HuH-7 (cell line): Measurements from ENCODE around the gene C2orf42.
"Not testable (repeated sequence)": the region's sequence is repeated elsewhere in the genome, so short reads cannot be mapped to it uniquely, and the experiment has no call there.

Experiments used
- DNase-seq: peaks from one replicate; pipeline ENCODE4 v3.0.0; 2011; ENCODE audit warnings: low spot score

C2orf42 gene

DNA sequence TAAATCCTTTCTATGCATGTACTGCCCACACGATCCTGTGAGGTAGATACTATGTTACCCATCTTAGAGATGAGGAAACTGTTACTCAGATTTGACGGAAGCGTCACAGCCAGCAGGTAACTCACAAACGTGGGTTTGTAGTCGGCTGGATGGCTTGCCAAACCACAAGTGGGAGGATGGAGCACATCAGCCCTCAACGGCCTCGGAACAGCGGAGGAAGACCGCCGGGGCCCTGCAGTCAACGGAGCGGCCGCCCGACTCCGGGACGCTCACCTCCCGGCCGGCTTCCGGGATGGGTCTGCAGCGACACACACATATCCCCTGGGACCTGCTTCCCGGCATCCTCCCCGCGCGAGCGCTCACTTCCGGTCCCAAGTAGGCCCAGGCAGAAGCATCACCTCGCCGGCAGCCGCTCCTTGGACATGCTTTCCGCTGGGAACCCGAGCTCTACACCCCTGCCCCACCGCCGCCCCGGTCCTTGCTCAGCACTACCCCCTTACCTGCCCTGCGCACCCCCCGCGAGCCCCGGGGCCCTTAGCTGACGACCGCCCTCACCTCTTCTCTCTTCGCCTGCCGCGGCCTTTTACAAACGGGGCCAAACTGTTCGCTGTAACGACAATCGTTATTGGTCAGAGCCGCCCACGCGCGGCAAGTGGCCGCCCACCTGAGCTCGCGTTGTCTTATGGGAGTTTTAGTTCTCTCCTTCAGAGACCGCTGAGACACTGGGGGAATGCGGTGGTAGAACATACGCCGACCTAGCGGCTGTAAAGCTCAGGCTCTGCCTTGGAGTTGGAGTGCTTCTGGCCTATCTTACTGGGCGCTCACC is at the start of gene C2orf42:
Gene C2orf42 (minus strand): TSS at position 602 of the 826 bp plus-strand sequence. CDS start 9,034 bp downstream, outside the sequence.
- DNase-seq, result peak; percentile 93

DNA sequence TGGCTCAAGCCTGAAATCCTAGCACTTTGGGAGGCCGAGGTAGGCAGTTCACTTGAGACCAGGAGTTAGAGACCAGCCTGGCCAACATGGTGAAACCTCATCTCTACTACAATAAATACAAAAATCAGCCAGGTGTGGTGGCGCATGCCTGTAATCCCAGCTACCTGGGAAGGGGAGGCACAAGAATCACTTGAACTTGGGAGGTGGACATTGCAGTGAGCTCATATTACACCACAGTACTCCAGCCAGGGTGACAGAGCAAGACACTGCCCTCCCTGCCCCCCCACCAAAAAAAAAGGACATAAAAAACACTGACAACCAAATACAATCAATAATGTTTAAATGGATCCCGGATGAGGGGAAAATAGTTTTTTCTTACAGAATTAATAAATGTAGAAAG is 49.8 kb upstream of the C2orf42 start:
- no peak for DNase-seq

DNA sequence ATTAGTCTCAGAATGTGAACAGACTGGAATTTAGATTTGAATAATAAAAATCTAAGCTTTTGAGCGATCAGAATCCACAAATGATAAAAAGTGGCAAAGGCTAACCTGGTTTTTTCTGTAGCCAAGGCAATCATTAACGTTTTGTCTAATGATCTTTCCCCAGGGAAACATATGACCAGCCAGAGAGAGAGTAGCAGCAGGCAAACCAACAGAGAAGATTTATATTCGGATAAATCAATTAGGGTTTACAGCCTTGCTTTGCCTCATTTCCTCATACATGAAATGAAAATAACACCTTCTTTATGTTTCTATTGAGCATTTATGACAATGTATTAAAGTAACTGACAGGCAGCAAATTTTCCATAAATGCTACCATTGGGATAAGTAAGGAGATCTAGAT is 43.1 kb upstream of the C2orf42 start:
- no peak for DNase-seq

DNA sequence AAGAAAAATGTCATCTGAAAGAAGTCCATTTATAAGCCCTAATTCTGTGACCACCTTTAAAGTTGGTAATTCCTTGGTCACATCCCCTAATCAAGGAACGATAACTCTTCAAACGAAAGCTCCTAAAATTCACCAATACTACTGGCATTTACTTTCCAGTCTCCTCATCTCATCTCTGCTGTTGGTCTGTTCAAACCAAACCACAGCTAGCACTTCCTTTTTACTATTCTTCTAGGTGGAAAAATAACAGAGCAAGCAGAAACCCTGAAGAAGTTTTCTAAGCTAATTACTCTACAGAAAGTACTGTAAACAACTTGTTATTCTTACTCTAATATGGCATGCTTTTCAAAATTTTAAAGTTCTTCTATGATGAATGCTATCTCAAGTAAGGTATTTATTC is 36.0 kb upstream of the C2orf42 start:
- no peak for DNase-seq

DNA sequence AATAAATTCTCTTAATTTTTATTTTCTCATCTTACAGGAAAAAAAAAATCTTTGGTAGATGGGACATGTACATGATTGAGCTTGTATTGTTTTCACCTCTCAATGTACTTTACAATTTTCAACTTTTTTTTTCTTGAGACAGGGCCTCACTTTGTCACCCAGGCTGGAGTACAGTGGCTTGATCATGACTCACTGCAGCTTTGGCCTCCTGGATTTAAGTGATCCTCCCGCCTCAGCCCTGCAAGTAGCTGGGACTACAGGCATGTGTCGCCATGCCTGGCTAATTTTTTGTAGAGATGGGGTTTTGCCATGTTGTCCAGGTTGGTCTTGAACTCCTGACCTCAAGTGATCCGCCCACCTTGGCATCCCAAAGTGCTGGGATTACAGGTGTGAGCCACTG is 32.5 kb upstream of the C2orf42 start:
- DNase-seq, result not testable (repeated sequence)

DNA sequence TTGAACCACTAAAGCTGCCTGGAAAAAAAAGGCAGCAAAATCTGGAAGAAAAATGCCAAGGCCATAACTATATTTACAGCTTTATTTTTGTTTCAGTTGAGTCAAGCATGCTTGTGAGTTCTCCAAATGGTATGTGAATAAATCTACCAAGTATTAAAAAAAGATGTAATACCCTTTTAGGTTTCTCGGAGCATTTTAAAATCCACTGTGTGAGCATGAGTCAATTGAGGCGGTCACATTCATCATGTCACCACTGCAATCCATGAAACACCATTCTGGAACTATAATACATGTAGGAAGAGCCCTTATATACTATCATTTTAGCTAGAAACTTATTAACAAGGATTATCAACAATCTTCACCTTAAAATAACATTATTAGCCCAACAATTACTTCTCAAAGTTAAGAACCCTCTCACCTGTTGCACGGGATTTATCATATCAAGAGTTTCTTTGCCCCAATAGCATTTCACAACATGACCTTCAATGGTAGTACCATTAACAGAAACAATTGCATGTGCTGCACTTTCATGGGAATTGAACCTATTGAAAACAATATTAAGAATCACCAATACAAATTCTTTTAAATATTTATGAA is 24.2 kb upstream of the C2orf42 start:
- DNase-seq, result no peak

DNA sequence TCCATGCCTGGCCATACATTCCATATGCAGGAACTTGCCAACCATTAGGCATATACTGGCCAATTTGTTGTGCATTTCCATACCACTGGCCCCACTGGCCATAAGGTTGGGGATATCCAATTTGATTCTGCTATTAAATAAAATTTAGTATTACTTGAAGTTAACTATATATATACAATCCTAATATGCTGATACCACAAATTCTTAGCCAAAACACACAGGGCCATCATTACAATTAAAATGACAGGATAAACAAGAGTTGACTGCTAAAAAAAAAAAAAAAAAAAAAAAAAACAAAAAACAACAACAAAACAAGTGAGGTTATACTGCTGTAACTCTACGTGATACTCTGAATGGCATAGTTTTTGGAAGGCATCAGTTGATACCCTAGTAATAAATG is 23.5 kb upstream of the C2orf42 start:
- no peak for DNase-seq

DNA sequence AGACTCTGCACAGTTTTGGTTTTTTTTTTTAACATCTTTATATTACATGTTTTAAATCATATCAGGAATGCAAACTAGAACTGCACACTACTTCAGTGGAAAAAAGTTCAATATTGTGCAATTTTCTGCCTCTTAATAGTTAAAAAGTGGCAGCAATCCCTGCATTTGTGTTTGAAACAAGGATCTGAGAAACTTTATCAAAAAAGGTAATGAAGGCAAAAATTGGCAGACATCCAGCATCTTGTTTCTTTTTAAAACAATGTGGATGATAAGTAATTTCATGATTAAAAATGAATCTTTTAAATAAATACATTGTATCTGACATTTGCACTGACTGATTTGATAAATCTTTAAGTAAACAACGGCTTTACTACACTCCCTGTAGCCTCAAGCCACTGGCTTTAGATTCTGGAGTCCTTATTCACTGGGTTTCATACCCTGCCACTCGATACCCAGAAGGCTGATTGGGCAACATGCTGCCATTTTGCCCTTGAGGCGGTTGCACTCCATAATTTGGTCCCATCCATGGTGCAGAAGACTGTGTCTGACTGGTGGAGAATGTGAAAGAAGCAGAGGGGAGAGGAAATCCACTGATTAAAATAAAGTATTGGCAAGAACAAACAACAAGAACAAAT is 21.6 kb upstream of the C2orf42 start:
- DNase-seq, result no peak

DNA sequence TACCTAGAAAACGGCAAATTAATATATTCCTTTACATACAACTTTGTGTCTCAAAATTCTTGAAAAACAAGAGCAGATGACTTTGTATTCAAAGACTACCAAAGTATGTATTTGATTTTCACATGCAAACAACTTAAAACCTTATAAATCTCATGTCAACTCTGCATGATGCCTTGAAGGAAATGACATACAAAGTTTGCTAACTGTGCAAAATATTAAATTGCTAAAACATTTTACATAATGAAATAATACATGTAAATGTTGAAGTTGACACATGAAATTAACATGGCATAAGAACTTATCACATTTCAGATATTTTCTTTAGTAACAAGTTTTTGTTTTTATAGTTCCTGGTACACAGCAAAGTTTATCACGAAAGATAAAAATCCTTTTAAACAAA is 20.8 kb upstream of the C2orf42 start:
- DNase-seq, result no peak

DNA sequence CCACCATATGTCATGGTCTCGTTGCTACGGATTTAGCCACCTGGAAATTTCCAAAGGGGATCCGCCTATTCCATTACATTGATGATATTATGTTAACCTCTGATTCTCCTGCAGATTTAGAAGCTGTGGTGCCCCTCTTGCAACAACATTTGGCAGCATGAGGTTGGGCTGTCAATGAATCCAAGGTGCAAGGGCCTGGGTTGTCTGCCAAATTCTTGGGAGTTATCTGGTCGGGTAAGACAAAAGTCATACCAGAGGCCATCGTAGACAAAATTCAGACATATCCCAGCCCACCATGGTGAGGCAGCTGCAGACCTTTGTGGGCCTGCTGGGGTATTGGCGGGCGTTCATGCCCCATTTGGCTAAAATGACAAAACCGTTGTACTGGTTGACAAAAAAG is 13.6 kb upstream of the C2orf42 start:
- DNase-seq, result no peak

DNA sequence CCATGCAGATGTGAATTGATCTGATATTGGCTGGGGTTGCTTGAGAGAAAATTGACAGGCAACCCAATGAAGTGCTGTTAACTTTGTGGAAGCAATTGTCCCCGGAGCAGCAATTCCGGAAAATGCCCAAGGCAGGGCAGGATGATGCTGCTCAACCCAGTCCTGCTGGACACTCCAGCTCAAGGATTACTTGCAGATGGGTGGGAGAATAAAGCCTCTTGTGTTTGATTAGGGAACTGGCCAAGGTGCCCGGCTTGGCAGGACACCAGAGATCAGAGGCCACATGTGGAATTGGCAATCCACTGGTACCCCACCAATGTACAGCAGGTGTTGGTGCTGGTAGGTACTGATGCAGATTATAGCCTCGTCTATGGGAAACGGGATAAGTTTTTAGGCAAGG is 12.3 kb upstream of the C2orf42 start:
- DNase-seq, result no peak

DNA sequence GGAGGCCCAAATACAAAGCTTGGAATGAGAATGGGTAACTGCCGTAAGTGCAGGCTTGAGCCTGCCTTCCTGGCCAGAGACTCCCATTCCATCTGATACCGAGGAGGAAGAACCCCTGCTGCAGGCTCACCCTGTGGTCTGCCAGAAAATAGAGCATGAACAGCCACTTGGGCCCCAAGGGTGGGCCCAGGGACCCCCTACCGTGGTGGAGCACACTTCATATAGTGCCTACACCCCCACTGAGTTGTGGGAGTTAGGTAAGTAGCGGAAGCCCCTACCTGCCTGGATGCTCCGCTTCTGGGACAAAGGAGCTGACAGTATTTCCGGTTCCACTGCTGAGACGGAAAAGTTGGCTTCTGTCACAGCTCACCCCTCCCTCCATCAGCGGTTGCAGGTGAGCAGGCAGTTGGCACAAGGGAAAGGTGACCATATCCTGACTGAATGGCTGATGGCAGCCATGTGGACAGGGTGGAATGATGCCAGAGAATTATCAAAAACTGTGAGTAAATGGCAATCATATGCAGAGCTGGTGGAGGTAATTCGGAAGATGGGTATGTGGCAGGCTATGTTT is 11.5 kb upstream of the C2orf42 start:
- DNase-seq, result no peak

DNA sequence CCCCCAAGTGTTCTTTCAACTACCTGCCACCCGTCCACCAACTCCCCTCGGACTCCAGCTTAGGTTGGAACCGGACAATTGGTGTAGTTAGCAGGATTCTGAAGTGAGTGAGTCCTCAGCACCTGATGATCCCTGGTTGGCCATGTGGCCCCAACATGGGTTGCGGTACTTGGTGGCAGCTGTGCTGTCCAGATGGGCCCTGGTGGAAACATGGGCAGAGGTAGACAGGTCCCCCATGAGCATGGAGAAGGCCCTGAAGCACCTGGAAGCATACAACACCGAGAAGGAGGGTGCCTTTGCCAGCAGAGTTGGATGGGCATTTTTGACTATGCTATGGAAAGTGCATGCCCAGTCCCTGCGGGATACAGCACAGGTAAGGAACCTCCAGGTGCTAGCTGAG is 11.0 kb upstream of the C2orf42 start:
- no peak for DNase-seq

DNA sequence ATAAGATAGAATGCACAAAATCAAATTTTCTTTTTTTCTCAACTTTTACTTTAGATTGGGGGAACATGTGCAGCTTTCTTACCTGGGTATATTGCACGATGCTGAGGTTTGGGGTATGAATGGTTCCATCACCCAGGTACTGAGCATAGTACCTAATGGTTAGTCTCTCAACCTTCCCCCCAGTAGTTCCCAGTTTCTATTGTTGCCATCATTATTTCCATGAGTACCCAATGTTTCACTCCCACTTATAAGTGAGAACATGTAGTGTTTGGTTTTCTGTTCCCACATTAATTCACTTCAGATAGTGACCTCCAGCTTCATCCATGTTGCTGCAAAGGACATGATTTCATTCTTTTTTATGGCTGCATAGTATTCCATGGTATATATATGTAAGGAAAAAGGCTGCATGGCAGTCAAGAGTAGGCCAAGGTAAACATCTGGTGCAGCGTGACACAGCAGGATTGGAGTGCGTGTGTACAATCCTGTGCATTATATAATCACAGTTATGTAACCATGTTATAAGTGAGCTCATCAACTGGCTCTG is 10.5 kb upstream of the C2orf42 start:
- DNase-seq, result no peak

DNA sequence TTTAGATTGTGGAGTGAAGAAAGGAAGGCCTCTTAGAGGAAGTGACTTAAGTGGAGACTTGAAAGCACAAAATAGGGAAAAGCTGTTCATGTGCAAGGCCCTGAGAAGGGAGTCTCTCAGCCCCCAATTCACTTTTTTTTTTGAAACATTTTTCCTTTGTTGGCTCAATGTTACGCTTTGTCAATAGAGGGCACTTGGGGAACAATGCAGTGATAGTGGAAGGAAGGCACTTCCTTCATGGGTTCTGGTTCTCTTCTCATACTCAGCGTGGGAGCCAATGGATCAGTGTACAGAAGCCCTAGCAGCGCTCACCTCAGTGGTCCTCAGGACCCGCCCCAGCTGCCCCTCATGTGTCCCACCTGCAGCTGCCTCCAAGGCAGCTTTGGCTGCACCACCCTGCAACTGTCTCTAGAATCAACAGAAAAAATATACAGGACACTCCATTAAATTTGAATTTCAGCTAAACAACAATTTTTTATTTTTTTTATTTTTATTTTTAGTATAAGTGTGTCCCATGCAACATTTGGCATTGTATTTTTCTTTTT is 8.6 kb upstream of the C2orf42 start:
- DNase-seq, result no peak

DNA sequence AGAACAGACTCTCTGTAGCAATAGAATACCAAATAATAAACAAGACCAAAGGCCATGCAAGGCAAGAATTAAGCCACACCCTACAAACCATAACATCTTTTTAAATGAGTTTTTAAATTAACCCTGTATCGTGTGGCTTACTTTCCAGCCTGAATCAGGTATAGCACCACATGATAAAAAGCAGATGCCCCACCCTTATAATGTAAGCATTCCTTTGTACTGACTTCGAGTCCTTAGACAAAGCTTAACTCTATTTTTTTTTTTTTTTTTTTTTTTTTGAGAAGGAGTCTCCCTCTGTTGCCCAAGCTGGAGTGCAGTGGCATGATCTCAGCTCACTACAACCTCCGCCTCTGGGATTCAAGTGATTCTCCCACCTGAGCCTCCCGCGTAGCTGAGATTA is 1.7 kb upstream of the C2orf42 start:
- no peak for DNase-seq

DNA sequence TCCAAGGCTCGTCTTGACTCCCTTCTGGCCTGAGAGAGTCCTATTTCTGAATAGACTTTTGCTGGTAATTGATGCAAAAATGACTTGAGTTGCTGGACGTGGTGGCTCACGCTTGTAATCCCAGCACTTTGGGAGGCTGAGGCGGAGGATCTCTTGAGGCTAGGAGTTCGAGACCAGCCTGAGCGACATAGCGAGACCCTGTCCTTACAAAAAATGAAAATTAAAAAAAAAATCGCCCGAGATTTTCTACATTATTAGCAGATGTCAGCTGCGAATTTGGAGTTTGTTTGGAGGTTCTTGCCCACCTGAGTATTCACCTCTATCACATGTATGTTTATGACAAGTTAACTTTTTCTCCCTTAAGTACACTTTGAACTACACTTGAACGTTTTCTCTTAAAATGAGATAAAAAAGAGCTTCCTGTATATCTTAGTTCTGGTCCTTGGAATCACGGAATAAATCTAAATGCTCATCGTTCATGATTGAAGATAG is 471 bp upstream of the C2orf42 start:
- no peak for DNase-seq

DNA sequence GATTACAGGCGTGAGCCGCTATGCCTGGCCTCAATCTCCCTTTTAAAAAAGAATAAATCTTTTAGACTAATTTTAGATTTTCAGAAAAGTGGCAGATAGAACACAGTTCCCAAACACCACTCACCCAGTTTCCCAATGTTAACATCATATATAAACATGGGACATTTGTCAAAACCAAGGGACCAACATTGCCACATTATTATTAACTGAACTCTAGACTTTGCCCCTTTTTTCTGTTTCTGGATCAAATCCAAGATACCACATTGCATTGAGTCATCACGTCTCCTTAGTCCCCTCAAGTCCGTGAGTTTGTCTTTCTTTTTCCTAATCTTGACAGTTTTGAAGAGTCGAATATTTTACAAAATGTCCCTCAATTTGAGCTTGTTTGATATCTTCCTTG is 2.4 kb downstream of the C2orf42 start:
- peak; percentile 44 for DNase-seq

DNA sequence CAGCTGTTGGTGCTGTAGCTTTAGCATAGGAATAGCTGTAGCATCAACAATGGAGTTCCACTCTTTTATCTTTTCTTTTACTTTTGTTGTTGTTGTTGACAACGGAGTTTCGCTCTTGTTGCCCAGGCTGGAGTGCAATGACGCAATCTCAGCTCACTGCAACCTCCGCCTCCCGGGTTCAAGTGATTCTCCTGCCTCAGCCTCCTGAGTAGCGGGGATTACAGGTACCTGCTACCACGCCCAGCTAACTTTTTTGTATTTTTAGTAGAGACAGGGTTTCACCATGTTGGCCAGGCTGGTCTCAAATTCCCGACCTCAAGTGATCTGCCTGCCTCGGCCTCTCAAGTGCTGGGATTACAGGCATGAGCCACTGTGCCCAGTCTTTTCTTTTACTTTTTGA is 3.6 kb downstream of the C2orf42 start:
- DNase-seq, result not testable (repeated sequence)

DNA sequence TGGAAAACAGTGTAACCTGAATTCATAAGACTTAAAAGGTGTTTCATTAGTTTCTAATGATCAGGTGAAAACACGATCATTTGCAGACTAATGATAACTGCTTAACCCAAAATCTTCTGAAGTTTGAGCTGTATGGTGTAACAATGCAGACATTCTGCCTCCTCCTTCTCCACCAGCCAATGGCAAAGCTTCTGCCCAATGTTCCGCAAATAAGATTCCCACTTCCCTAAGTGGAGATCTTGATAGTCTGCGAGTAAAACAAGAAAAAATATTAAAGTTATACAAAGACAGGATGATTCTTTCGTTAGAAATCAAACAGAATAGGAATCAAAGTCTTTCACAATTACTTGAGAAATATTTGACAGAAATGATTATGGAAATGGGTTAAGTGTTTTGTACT is 8.1 kb downstream of the C2orf42 start:
- no peak for DNase-seq

DNA sequence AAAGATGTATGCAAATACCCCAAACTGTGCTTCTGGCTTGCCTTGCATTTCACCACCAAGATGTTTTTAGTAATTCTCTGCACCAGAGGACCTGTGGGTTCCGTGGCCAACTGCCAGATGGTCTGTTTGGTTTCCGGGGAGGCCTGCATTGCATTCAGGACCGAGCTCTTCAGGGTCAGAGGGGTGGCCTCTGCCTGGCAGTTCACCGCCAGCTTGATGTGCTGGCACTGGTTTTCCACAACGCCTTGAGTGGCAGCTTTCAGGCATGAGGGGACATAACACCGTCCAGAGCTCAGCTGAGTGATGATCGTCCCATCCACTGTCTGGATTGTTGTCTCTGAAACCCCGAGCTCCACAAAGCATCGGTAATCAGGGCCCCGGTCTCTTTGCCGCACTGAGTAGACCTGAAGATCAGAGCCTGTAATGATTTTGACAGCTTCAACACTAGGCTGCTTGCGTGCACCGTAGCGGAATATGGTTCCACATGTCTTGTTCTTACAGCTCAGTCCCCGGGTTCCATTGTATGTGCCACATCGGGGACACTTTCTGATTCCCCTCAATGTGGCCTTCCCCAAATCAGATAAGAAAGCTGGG is 9.4 kb downstream of the C2orf42 start:
- DNase-seq, result no peak

DNA sequence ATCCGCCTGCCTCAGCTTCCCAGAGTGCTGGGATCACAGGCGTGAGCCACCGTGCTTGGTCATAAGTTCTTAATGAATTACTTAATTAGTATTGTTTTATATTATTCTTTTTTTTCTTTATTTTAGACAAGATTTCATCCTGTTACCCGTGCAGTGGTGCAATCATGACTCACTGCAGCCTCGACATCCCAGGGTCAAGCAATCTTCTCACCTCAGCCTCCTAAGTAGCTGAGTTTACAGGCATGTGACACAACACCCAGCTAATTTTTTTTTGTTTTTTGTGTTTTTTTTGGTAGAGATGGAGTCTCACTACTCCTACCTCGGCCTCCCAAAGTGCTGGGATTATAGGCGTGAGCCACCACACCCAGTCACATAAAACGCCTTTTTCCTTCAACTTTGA is 17.3 kb downstream of the C2orf42 start:
- DNase-seq, result no peak
